Gastrocnemius medialis (tissue), 4 donors: ENCODE measurements around the gene MYLK2. TPM values are rescaled to one million over a fixed set of nuclear protein-coding genes. Genes with fewer than 3 reads are reported as not detected.

ENCODE experiments used
- ATAC-seq, 2 donors: fragments of 150-250 bp; one replicate each; pipeline ENCODE4 v1.9.1; 2016
- DNase-seq, 2 donors: peaks; one replicate each; pipeline ENCODE4 v3.0.0-alpha.2; 2019
- H3K27ac ChIP-seq, 4 donors: fragments of 200-600 bp; sonication (generic); 1 replicate in 1 of 4; 2 replicates in 3 of 4; pipeline ENCODE4 v1.5.1; 2016 to 2018; ENCODE audit warnings: mild to moderate bottlenecking in 2 of 4, moderate library complexity in 1 of 4
- H3K27me3 ChIP-seq, 3 donors: fragments of 200-600 bp; sonication (generic) in 2 of 3; 1 replicate in 1 of 3; 2 replicates in 2 of 3; pipeline versions ENCODE4 v1.5.1 to v1.6.0; 2016 to 2019; ENCODE audit warnings: mild to moderate bottlenecking in 1 of 3, moderate library complexity in 1 of 3
- H3K36me3 ChIP-seq, 2 donors: fragments of 200-600 bp; sonication (generic) in 1 of 2; one replicate each; pipeline ENCODE4 v1.5.1; 2017 to 2018
- H3K4me1 ChIP-seq, 2 donors: fragments of 200-600 bp; sonication (generic) in 1 of 2; one replicate each; pipeline ENCODE4 v1.5.1; 2016 to 2017; ENCODE audit warnings: mild to moderate bottlenecking in 2 of 2
- H3K4me3 ChIP-seq, 4 donors: fragments of 200-600 bp; sonication (generic) in 3 of 4; 1 replicate in 1 of 4; 2 replicates in 3 of 4; pipeline ENCODE4 v1.5.1; 2016 to 2019; ENCODE audit warnings: mild to moderate bottlenecking in 2 of 4
- H3K9me3 ChIP-seq, 3 donors: fragments of 200-600 bp; sonication (generic) in 2 of 3; 1 replicate in 1 of 3; 2 replicates in 2 of 3; pipeline ENCODE4 v1.5.1; 2016 to 2019
- POLR2A ChIP-seq, 2 donors: fragments of 450-650 bp; IDR thresholded peaks; one replicate each; pipeline ENCODE4 v1.6.1; 2017; ENCODE audit warnings: antibody characterized with exemption in 2 of 2, mild to moderate bottlenecking in 2 of 2, moderate library complexity in 2 of 2
- in situ Hi-C, 4 donors: fragments of 200-750 bp; cut with MboI; loops; one replicate each; pipeline versions ENCODE4 v1.15.0 to v1.8.0; 2017; ENCODE audit warnings: low sequenced_read_pairs in 4 of 4
- intact Hi-C: fragments of 100-400 bp; cut with DNase I; formaldehyde crosslinking; loops from one replicate; pipeline ENCODE4 v1.15.1; 2023; ENCODE audit warnings: low total_unique reads
- total RNA-seq, 4 donors: library from RNA; depleted of rRNA; stranded (reverse); fragments of >200 nt; gene quantifications; one replicate each; pipeline versions ENCODE4 v1.1.0 to v1.2.3, GENCODE V29; 2016
- TF ChIP-seq, protein P1 (sequence below), 5 experiments: fragments of 450-650 bp in 3 of 5; fragments of 200-600 bp in 2 of 5; sonication (generic) in 2 of 5; IDR thresholded peaks in 4 of 5; conservative IDR thresholded peaks in 1 of 5; 1 replicate in 4 of 5; 2 replicates in 1 of 5; pipeline ENCODE4 v1.5.1; 2016 to 2019; ENCODE audit warnings: antibody characterized with exemption in 5 of 5, mild to moderate bottlenecking in 3 of 5, moderate library complexity in 3 of 5

The MYLK2 gene
- total RNA-seq, 4 donors from 2014 or later = 17.2 to 255 (median 88.4) TPM

DNA sequence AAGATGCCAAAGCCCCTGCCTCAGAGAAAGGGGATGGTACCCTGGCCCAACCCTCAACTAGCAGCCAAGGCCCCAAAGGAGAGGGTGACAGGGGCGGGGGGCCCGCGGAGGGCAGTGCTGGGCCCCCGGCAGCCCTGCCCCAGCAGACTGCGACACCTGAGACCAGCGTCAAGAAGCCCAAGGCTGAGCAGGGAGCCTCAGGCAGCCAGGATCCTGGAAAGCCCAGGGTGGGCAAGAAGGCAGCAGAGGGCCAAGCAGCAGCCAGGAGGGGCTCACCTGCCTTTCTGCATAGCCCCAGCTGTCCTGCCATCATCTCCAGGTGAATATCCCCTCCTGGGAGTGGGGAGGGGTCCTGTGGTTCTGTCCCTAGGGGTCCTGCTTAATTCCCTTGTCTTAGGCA, 1.1 kb downstream of the MYLK2 start:
- DNase-seq = no peak
- no peaks in the 10 kb centered on the region for H3K9me3 ChIP-seq
- no peak for ATAC-seq
- no peaks in the 10 kb centered on the region for H3K27me3 ChIP-seq
- peak overlapping the region; percentile 82 to 95 (median 93) for H3K27ac ChIP-seq
- H3K4me3 ChIP-seq = peak overlapping the region; percentile 45 to 68 (median 64)
- in situ Hi-C loops (loop anchor here in 3 of 4 donors (10.0 to 25.0 kb wide), 4 partner anchors 85 to 215 kb away; partner anchors contain the start of genes PDRG1 (in 1 of the 3) and TPX2 (in 1 of the 3)), intact Hi-C loops (no loop called here)
- H3K36me3 ChIP-seq = no peaks in the 10 kb centered on the region
- TF ChIP-seq, protein P1, sequence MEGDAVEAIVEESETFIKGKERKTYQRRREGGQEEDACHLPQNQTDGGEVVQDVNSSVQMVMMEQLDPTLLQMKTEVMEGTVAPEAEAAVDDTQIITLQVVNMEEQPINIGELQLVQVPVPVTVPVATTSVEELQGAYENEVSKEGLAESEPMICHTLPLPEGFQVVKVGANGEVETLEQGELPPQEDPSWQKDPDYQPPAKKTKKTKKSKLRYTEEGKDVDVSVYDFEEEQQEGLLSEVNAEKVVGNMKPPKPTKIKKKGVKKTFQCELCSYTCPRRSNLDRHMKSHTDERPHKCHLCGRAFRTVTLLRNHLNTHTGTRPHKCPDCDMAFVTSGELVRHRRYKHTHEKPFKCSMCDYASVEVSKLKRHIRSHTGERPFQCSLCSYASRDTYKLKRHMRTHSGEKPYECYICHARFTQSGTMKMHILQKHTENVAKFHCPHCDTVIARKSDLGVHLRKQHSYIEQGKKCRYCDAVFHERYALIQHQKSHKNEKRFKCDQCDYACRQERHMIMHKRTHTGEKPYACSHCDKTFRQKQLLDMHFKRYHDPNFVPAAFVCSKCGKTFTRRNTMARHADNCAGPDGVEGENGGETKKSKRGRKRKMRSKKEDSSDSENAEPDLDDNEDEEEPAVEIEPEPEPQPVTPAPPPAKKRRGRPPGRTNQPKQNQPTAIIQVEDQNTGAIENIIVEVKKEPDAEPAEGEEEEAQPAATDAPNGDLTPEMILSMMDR (IDR thresholded peaks at IDR 0.05 in 4 of 5, conservative IDR thresholded peaks at IDR 0.05 in 1 of 5) = no peak
- TF ChIP-seq POLR2A (IDR thresholded peaks at IDR 0.05) = no peak
- H3K4me1 ChIP-seq = peaks cover 52 to 84% of the 10 kb centered on the region in 2 donors

DNA sequence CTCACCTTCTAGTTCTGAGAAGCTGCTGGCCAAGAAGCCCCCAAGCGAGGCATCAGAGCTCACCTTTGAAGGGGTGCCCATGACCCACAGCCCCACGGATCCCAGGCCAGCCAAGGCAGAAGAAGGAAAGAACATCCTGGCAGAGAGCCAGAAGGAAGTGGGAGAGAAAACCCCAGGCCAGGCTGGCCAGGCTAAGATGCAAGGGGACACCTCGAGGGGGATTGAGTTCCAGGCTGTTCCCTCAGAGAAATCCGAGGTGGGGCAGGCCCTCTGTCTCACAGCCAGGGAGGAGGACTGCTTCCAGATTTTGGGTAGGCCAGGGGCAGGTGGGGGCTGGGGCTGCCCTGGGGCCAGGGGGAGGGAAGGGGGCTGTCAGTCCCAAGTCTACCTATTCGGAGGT, 2.3 kb downstream of the MYLK2 start:
- H3K9me3 ChIP-seq = no peaks in the 10 kb centered on the region
- intact Hi-C loops (no loop called here), in situ Hi-C loops (loop anchor here in 3 of 4 donors (10.0 to 25.0 kb wide), 4 partner anchors 87 to 213 kb away; partner anchors contain the start of genes PDRG1 (in 1 of the 3) and TPX2 (in 1 of the 3))
- peak in 1 of 2 donors; percentile 82 for DNase-seq
- peak overlapping the region in 3 of 4 donors; percentile 62 to 68 (median 66) for H3K4me3 ChIP-seq
- no peak for TF ChIP-seq POLR2A (IDR thresholded peaks at IDR 0.05)
- peaks cover 49 to 81% of the 10 kb centered on the region in 2 donors for H3K4me1 ChIP-seq
- no peaks in the 10 kb centered on the region for H3K27me3 ChIP-seq
- peak in 1 of 2 donors; percentile 47 for ATAC-seq
- H3K27ac ChIP-seq = peak overlapping the region; percentile 82 to 95 (median 93)
- H3K36me3 ChIP-seq = no peaks in the 10 kb centered on the region

DNA sequence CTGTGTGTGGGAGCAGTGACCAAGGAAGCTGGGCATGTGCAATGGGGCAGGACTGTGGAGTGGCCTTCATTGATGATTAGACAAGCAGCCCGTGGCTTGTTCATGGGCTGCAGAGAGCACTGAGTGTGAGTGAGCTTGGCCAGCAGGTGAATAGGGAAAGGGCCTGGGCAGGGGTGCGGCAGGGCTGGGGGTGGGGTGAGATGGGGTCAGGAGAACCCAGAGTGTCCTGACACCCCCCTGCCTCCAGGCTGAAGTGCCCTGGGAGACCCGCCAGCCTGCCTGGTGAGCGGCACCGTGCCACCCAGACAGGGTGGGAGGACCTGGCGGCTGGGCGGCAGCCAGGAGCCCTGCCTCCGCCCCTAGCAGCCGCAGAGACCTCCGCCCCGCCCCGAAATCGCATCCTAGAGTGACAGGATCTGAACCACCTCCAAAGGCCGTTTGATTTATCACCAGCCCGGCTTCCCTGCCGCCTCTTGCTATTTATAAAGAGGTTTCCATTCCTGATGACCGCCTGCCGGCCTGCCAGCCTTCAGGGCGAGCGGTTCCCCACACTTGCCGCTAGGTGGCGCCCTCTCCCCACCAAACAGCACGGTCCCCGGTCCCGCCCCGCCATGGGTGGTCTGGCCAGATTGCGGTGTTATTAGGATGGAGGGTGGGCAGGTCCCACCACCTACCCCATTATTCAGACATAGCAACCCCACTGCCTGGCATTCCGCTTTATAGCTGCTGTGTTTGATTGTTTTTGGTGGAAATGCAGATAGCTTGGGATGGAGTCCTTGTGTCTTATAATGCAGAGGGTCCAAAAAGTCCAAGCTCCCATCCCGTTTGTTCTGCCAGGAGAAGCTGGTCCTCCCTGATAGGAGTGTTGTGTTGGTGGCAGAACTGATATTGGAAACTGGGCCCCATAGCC, 3.5 kb downstream of the MYLK2 start:
- Histone ChIP-seq H3K4me3 (peak overlapping the region; percentile 21 to 66 (median 26)), H3K4me1 (peaks cover 49 to 79% of the 10 kb centered on the region in 2 donors), H3K36me3 (no peaks in the 10 kb centered on the region), H3K27me3 (no peaks in the 10 kb centered on the region), H3K27ac (peak overlapping the region; percentile 82 to 95 (median 93)), H3K9me3 (no peaks in the 10 kb centered on the region)
- DNase-seq (peak; percentile 81 to 96), ATAC-seq (peak; percentile 74 to 86)
- in situ Hi-C loops (loop anchor here in 3 of 4 donors (10.0 to 25.0 kb wide), 4 partner anchors 88 to 212 kb away; partner anchors contain the start of genes PDRG1 (in 1 of the 3) and TPX2 (in 1 of the 3)), intact Hi-C loops (loop anchor here (1.0 to 2.0 kb wide), 3 partner anchors 14 to 130 kb away; partner anchors contain the start of gene PDRG1)
- TF ChIP-seq, protein P1 (IDR thresholded peaks at IDR 0.05 in 4 of 5, conservative IDR thresholded peaks at IDR 0.05 in 1 of 5) = peak; percentile 97 to 99 (median 99)
- TF ChIP-seq POLR2A (IDR thresholded peaks at IDR 0.05) = peak in 1 of 2 donors; percentile 28

DNA sequence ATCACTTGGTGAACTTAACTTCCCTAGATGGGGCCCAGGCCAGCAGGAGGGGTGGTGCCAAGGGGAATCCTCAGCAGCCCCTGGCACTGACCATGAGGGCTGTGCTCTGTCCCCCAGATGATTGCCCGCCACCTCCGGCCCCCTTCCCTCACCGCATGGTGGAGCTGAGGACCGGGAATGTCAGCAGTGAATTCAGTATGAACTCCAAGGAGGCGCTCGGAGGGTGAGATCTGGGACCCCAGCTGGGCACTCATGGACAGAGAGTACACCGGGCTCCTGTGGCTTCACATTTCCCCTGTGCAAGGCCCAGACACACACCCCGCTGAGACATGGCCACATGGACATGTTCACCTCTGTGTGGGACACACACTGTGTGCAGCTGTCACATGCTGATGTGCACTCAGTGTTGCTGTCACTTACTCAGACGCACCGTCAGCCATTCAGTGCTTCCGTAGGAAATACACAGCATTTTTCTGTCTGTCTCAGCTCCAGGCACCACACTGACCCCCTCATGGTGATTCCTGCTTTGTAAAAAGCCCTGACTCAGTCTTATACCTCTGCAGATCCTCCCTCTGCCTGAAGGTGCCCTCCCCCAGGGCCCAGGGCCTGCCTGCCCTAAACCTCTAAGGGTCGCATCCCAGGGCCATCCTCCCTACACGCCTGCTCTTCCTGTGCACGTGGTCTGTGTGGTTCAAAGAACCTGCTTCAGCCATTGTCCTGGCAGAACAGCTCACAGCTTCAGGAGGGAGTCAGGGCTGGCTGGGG, 4.4 kb downstream of the MYLK2 start:
- Histone ChIP-seq H3K36me3 (no peaks in the 10 kb centered on the region), H3K27me3 (no peaks in the 10 kb centered on the region), H3K4me3 (peak overlapping the region in 2 of 4 donors; percentile 21 to 24), H3K4me1 (peaks cover 46 to 76% of the 10 kb centered on the region in 2 donors), H3K27ac (peak overlapping the region; percentile 82 to 95 (median 93)), H3K9me3 (no peaks in the 10 kb centered on the region)
- in situ Hi-C loops = loop anchor here in 3 of 4 donors (10.0 to 25.0 kb wide), 4 partner anchors 89 to 211 kb away; partner anchors contain the start of genes PDRG1 (in 1 of the 3) and TPX2 (in 1 of the 3)
- no peak for TF ChIP-seq POLR2A (IDR thresholded peaks at IDR 0.05)
- TF ChIP-seq, protein P1 (IDR thresholded peaks at IDR 0.05 in 4 of 5, conservative IDR thresholded peaks at IDR 0.05 in 1 of 5) = no peak
- intact Hi-C loops = loop anchor here (1.0 to 2.0 kb wide), 3 partner anchors 13 to 208 kb away; no protein-coding TSS in a partner anchor
- no peak for DNase-seq
- no peak for ATAC-seq
